GM12872 (cell line): Measurements from ENCODE around the gene SS18L1.

Experiments
- CTCF ChIP-seq: IDR thresholded peaks from 3 replicates; pipeline ENCODE4 v1.5.1; 2011; ENCODE audit warnings: low read depth, mild to moderate bottlenecking, low read length, moderate library complexity; ENCODE audit not compliant: insufficient read depth

SS18L1 gene

GRCh38 chr20:62190639-62191411, 47.3 kb downstream of the SS18L1 start:
- TF ChIP-seq CTCF, result no peak

DNA sequence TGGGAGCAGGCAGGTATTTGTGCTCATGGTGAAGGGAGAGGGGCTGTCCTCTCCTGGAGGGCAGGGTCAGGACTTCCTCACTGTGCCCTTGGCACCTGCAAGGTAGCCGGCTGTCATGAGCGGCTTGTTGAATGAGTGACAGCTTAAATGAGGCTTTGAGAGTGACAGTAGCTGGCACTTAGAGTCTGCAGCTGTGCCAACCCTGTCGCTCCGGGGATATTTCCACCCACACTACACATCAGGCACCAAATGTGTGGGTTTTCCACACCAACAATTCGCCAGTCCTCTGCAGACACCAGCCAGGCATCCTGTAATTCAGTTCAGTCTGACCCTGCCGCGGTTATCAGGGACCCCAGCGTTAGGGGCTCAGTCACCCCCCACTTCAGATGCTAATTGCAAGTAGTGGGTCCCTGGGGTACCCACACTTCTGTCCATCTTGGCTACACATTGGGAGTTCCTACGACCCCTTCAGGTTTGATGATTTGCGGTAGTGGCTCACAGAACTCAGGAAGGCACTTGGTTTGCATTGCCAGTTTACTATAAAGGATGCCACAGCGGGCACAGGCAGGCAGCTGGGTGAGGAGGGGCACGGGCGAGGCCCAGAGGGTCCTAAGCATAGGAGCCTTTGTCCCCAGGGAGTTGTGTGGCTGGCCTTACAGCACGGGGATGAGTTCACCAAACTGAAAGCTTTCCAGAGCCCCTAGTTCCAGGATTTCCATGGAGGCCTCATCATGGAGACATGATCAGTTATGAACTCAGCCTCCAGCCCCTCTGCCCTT, 48.4 kb downstream of the SS18L1 start:
- no peak for TF ChIP-seq CTCF

DNA sequence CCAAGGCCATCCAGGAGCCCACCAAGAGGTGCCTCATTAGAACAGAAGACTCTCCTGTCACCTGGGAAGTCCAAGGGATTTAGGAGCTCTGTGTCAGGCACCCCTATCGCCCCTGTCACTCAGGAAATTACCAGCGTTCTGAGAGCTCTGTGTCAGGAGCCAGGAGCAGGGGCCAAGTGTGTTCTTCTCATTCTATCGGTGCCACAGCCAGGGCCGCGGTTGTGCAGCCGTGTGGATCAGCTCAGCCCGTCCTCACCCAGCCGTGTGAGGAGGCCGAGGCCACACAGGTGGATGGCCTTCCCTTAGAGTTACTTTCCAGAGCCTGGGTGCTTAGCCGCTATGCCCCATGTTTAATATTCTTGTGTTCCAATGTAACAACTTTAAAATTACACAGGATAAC, 49.1 kb downstream of the SS18L1 start:
- no peak for TF ChIP-seq CTCF

DNA sequence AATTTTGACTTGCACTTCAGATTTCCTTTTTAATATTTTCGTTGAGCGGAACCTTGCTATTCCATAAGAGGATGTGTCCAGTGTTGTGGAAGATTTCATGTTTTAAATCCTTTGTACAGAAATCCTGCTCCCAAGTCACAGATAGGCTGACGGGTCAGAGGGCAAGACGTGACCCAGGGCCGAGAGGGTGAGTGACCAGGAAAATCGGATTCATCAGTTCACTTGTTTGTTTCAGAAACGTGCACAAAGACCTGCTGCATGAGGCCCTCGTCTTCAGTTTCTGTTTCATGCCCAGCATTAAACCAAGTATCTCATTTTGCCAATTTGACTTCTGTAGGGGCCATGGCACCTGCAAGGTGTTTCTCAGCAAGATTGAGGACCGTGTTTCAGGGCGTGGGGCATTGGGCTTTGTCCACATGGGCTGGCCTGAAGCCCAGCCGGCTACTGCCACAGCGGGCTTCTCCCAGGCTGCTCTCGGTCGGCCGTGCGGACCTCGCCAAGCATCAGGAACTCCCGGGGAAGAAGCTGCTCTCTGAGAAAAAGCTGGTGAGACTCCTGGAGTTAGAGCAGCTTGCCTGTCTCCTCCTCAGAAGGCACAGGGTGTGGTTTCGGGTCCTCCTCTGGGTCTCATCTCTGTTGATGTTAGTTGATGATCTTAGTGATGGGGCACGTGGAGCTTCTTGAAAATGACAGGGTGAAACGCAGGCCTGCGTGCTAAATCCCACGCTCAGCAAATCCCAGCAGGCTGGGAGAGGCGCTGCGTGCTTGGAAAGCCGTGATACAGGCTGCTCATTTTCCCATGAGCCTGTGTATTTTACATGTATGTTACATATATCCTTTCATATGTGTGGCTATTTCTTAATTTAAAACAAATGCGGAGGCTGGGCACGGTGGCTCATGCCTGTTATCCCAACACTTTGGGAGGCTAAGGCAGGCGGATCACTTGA, 49.8 kb downstream of the SS18L1 start:
- no peak for TF ChIP-seq CTCF

DNA sequence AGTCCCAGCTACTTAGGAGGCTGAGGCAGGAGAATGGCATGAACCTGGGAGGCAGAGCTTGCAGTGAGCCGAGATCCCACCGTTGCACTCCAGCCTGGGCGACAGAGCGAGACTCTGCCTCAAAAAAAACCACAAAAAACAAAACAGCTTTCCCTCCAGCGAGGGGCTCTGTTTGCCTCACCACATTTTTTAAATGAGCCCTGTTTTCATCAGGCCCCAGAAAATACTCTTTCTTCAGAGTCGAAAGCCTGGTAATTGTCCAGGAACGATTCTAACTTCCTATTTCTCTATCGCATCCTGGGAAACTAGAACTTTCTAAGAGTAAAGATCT, 51.5 kb downstream of the SS18L1 start:
- TF ChIP-seq CTCF, result no peak

GRCh38 chr20:62195736-62196135, 52.2 kb downstream of the SS18L1 start:
- no peak for TF ChIP-seq CTCF

DNA sequence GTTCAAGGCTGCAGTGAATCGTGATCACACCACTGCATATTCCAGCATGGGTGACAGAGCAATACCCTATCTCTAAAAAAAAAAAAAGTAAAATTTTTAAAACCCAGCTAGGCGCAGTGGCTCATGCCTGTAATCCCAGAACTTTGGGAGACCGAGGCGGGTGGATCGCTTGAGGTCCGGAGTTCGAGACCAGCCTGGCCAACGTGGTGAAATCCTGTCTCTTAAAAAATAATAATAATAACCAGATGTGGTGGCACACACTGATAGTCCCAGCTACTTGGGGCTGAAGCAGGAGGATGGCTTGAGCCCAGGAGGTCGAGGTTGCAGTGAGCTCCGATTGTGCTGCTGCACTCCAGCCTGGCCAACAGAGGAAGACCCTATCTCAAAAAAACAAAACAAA, 52.7 kb downstream of the SS18L1 start:
- TF ChIP-seq CTCF, result no peak
